HG03575 (cell line): ENCODE measurements around the gene FBXO28.

Source experiments
- ATAC-seq: cut with Tn5 transposase; IDR thresholded peaks from one replicate; pipeline ENCODE4 v1.9.1; 2021; ENCODE audit not compliant: unreplicated experiment, insufficient number of reproducible peaks, low FRiP score; ENCODE audit errors: extremely low read depth

Gene FBXO28

GRCh38 chr1:224092111-224092510, 21.8 kb upstream of the FBXO28 start:
- ATAC-seq, result no peak

DNA sequence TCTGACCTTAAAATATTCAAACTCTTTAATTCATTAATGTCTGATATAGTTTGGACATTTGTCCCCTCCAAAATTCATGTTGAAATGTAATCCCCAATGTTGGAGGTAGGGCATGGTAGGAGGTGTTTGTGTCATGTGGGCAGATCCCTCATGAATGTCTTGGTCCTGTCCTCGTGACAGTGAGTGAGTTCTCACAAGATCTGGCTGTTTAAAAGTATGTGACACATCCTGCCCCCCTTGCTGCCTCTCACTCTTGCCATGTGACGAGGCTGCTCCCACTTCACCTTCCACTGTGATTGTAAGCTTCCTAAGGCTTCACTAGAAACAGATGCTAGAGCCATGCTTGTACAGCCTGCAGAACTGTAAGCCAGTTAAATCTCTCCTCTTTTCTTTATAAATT, 21.3 kb upstream of the FBXO28 start:
- ATAC-seq, result no peak

GRCh38 chr1:224095339-224095738, 18.6 kb upstream of the FBXO28 start:
- no peak for ATAC-seq

- no peak for ATAC-seq
Observed at GRCh38 chr1:224095867-224096266, 18.0 kb upstream of the FBXO28 start.

GRCh38 chr1:224096773-224097172, 17.1 kb upstream of the FBXO28 start:
- no peak for ATAC-seq

- ATAC-seq, result no peak
Observed at GRCh38 chr1:224098007-224098406, 15.9 kb upstream of the FBXO28 start.

DNA sequence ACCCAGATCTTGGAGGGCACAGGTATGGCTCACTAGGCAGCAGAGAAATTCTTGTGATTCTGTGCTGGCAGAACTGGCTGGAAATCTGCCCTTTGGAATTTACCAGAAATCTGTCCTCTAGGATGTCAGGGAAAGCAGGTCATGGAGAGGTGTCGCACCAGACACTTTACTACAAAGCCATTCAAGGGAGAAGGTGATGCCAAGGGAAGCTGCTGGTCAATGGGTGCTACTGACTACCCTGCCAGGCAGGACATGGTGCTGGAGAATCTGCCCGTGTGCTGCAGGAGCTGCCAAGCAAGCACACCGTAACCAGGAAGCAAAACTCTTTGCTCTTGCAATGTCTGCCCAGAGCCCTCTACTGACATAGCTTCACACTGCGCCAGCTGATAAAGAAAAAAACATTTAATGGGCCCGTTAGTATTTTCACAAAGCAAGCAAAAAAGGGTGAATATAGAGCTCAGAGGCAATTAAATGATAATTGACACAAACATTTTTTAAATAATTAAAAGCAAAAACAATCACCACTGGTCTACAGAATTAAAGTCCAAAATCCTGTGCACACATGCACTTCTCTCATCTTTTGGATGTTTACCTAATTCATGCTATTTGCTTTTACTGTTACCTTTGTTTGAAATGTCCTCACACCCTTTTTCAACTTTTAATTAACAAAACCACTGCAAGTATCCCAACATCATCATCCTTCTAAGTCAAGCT, 7.2 kb upstream of the FBXO28 start:
- ATAC-seq, result no peak

DNA sequence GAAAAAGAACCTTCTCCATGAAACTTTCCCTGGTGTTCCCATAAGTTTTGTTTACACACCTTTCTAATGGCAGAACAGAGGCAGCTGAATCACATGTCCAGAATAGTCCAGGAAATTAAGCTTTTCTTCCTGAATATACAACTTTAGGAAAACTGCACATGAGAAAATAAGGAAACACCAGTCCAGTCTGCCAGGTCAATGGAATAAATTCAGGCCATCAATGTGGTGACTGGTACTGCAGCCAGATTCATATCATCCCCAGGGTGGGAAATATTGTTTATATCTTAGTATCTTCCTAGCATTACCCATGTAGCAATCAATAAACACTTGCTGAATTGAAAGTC, 6.7 kb upstream of the FBXO28 start:
- ATAC-seq, result no peak

DNA sequence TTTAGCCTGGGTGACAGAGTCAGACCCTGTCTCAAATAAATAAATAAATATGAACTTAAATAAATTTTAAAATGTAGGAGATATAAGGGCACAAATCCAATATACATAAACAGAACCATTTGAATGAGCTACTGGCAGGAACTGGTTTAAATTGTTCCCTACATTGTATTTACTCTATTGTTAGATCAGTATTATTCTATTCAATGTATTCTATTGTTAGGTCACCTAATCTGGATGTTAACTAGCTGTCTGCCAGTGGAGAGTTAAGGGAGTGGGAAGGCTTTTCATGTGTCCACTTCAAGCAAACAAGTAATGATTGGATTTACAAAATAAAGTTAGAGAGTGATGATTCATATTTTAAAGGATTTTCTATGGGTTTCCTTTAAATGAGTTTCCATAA, 4.9 kb upstream of the FBXO28 start:
- no peak for ATAC-seq

DNA sequence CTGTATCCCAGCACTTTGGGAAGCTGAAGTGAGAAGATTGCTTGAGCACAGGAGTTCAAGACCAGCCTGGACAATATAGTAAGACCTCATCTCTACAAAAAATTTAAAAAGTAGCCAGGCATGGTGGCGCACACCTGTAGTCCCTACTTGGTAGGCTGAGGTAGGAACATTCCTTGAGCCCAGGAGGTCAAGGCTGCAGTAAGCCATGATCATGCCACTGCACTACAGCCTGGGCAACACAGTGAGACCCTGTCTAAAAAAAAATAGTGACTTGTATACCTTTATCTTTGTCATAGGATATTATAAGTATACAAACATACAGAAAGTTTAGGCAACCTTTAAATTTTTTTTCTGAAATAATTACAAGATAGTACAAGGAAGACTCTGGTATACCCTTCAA, 3.9 kb upstream of the FBXO28 start:
- ATAC-seq, result no peak

GRCh38 chr1:224113005-224113404, 906 bp upstream of the FBXO28 start:
- ATAC-seq, result no peak

GRCh38 chr1:224113545-224113917, 380 bp upstream of the FBXO28 start:
- ATAC-seq, result no peak

GRCh38 chr1:224114787-224115175, 870 bp downstream of the FBXO28 start:
- ATAC-seq, result no peak

DNA sequence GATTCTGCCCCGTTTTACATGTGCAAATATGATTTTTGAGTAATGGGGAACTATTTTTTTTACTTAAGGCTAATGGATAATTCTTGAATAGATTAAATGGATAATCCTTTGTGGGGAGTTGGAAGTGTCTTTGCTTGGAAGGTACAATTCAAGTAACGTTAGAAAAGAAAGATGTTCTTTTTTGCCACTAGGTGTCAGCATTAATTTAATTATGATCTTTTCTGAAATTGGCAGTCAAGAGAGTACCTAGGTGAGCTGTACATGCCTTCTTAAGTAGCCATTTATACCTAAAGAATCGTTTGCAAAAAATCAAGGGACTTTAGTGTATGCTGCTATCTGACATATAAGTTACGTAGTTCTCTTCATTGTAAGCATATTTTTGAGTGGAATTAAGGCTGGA, 2.2 kb downstream of the FBXO28 start:
- no peak for ATAC-seq

GRCh38 chr1:224118688-224119087, 4.8 kb downstream of the FBXO28 start:
- no peak for ATAC-seq

DNA sequence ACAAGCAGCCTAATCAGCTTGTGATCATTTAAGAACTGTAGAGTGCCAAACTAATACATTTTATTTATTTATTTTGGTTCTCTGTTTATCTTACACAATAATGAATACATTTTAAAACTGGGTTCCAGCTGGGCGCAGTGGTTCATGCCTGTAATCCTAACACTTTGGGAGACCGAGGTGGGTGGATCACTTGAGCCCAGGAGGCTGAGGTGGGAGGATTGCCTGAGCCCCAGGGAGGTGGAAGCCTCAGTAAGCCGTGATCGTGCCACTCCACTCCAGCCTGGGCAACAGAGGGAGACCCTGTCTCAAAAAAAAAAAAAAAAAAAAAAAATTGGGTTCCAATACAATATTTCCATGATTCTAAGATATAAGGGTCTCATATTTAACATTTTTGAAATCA, 9.2 kb downstream of the FBXO28 start:
- ATAC-seq, result no peak

GRCh38 chr1:224124220-224124619, 10.3 kb downstream of the FBXO28 start:
- no peak for ATAC-seq

DNA sequence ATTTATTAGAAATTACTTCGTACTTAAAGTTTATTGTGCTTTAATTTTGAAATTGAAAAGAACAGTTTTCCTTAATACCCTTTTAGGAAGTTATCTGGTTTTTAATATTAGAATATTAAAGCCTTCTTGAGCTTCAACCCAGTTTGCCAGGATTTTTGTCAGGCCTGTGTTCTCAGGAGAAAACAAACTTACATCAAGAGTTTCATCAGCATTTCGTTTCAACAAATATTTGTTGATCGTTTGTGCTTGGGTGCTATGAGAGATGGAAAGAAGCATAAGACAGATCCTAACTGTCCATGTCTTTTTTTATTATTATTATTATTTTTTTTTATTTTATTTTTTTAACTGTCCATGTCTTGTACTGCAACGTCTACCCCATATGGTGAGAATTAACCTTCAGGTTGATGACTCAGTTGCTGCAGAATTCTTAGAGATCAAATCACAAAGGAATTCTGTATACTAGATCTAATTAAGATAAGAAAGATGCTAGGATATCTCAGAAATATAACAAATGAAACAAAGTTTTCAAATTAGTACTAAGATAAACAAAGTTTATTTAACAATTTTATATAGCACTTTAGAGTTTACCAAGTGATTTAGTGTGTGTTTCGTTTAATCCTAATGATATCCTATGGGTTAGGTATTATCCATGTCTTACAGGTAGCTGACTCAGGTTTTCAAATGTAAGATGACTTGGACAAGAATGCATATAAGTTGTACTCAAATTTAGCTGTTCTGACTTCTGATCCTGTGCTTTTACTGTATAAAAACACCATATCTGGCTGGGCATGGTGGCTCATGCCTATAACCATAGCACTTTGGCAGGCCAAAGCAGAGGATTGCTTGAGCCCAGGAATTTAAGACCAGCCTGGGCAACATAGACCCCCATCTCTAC, 14.3 kb downstream of the FBXO28 start:
- ATAC-seq, result no peak

DNA sequence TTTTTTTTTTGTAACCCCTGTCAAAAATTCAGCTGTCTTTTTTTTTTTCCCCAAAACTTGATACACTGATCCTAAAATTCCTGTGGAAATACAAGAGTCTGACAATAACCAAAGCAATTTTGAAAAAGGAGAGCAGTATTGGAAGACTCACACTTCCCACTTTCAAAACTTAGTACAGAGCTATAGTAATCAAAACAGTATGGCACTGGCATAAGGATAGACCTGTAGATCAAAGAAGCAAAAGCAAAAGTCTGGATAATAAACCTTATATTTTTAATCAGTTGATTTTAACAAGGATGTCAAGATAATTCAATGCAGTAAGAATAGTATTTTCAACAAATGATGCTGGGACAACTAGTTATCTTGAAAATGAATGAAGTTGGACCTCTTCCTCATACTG, 17.3 kb downstream of the FBXO28 start:
- no peak for ATAC-seq

DNA sequence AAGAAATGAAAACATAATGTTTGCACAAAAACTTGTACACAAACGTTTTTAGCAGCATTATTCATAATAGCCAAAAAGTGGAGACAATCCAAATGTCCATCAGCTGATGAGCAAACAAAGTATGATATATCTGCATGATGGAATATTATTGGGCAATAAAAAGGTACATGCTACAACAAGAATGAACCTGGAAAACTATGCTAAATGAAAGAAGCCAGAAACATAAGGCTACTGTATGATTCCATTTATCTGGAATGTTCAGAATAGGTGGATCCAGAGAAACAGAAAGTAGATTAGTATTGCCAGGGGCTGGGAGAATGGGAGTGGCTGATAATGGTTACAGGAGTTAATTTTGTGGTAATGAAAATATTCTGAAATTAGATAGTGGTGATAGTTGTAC, 19.0 kb downstream of the FBXO28 start:
- no peak for ATAC-seq
